Keratinocyte (primary cell): Measurements from ENCODE around the gene BAHCC1.

Source experiments
- CTCF ChIP-seq, 3 experiments: IDR thresholded peaks in 1 of 3; conservative IDR thresholded peaks in 1 of 3; optimal IDR thresholded peaks in 1 of 3; 2 replicates in 2 of 3; 3 replicates in 1 of 3; pipeline versions ENCODE3 to v1.5.1; 2011; ENCODE audit warnings: low read length in 3 of 3, mild to moderate bottlenecking in 3 of 3, moderate library complexity in 2 of 3, control low read depth in 1 of 3, inconsistent platforms in 1 of 3; ENCODE audit not compliant: insufficient read depth in 2 of 3; ENCODE audit errors: extremely low read depth in 1 of 3
- EZH2 ChIP-seq: IDR thresholded peaks from one replicate; pipeline ENCODE4 v1.6.1; 2012; ENCODE audit warnings: inconsistent platforms, mild to moderate bottlenecking, low read length, moderate library complexity

GRCh38 chr17:81406117-81406953, 11.1 kb downstream of the BAHCC1 start:
- TF ChIP-seq EZH2 (no peak), CTCF (optimal IDR thresholded peaks at IDR 0.05 in 1 of 3, IDR thresholded peaks at IDR 0.05 in 1 of 3, conservative IDR thresholded peaks at IDR 0.05 in 1 of 3; ENCODE audit: extremely low read depth in 1 of 3, insufficient read depth in 2 of 3, low read length in 3 of 3) (no peak)
